ENCODE measurements around the gene VOPP1.
"Not testable (repeated sequence)": the region's sequence is repeated elsewhere in the genome, so short reads cannot be mapped to it uniquely, and the experiment has no call there.

The VOPP1 gene

GRCh38 chr7:55488216-55488615 lies 84.1 kb downstream of the VOPP1 start:
- DNase-seq (ENCODE audit: low spot score) = no peak

GRCh38 chr7:55486991-55487390 lies 85.3 kb downstream of the VOPP1 start:
- DNase-seq (ENCODE audit: low spot score) = no peak

GRCh38 chr7:55486192-55486590 lies 86.1 kb downstream of the VOPP1 start:
- DNase-seq (ENCODE audit: low spot score) = no peak

- DNase-seq (ENCODE audit: low spot score) = no peak
Observed at GRCh38 chr7:55485501-55486191, 86.7 kb downstream of the VOPP1 start.

GRCh38 chr7:55484834-55485233 lies 87.5 kb downstream of the VOPP1 start:
- no peak for DNase-seq (ENCODE audit: low spot score)

- no peak for DNase-seq (ENCODE audit: low spot score)
Observed at GRCh38 chr7:55484241-55484640, 88.1 kb downstream of the VOPP1 start.

- DNase-seq (ENCODE audit: low spot score) = no peak
Observed at GRCh38 chr7:55483046-55483445, 89.3 kb downstream of the VOPP1 start.

- DNase-seq (ENCODE audit: low spot score) = no peak
Observed at GRCh38 chr7:55481155-55481554, 91.1 kb downstream of the VOPP1 start.

GRCh38 chr7:55478700-55479099 lies 93.6 kb downstream of the VOPP1 start:
- no peak for DNase-seq (ENCODE audit: low spot score)

- no peak for DNase-seq (ENCODE audit: low spot score)
Observed at GRCh38 chr7:55477781-55478374, 94.4 kb downstream of the VOPP1 start.

- no peak for DNase-seq (ENCODE audit: low spot score)
Observed at GRCh38 chr7:55476852-55477780, 95.2 kb downstream of the VOPP1 start.

- no peak for DNase-seq (ENCODE audit: low spot score)
Observed at GRCh38 chr7:55475855-55476803, 96.2 kb downstream of the VOPP1 start.

GRCh38 chr7:55474944-55475854 lies 97.1 kb downstream of the VOPP1 start:
- DNase-seq (ENCODE audit: low spot score) = no peak

- DNase-seq (ENCODE audit: low spot score) = no peak
Observed at GRCh38 chr7:55473932-55474331, 98.4 kb downstream of the VOPP1 start.

- DNase-seq (ENCODE audit: low spot score) = no peak
Observed at GRCh38 chr7:55472928-55473725, 99.2 kb downstream of the VOPP1 start.

- not testable (repeated sequence) for DNase-seq (ENCODE audit: low spot score)
Observed at GRCh38 chr7:55472406-55472805, 99.9 kb downstream of the VOPP1 start.

GRCh38 chr7:55471594-55471993 lies 100.7 kb downstream of the VOPP1 start:
- not testable (repeated sequence) for DNase-seq (ENCODE audit: low spot score)

- DNase-seq (ENCODE audit: low spot score) = no peak
Observed at GRCh38 chr7:55470261-55470660, 102.0 kb downstream of the VOPP1 start.

GRCh38 chr7:55469721-55470120 lies 102.6 kb downstream of the VOPP1 start:
- no peak for DNase-seq (ENCODE audit: low spot score)

GRCh38 chr7:55469271-55469681 lies 103.0 kb downstream of the VOPP1 start:
- DNase-seq (ENCODE audit: low spot score) = no peak

Data from RKO (cell line).